Ramos (cell line): ENCODE data around the gene CES3.

Experiments
- in situ Hi-C: fragments of 300-500 bp; cut with MboI; formaldehyde crosslinking; loops from one replicate; pipeline ENCODE4 v1.14.3; 2022; ENCODE audit warnings: low sequenced_read_pairs; ENCODE audit not compliant: unreplicated experiment

Gene CES3

DNA sequence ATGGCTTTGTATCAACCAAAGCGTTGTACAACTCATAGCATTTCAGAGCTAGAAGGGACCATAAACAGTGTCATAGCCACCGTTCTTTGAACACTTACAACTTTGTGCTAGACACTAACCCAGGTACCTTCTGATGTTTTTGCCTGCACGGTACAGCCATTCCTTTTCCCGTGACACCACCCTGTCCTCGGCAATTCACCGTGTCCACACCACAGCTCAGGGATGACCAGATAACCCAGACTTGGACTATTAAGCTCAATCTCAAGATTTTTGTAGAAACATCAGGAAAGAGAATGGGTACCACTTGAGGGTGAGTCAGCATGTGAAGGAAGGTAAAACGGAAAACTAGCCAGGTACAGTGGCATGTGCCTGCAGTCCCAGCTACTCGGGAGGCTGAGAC, 58.1 kb downstream of the CES3 start:
- in situ Hi-C loops, result loop anchor here (5.0 kb wide), 1 partner anchor 128 kb away; no protein-coding TSS in a partner anchor

- in situ Hi-C loops, result loop anchor here (5.0 kb wide), 1 partner anchor 81 kb away; no protein-coding TSS in a partner anchor
These were observed 60.3 kb downstream of the CES3 start for GRCh38 chr16:67021321-67021720.

DNA sequence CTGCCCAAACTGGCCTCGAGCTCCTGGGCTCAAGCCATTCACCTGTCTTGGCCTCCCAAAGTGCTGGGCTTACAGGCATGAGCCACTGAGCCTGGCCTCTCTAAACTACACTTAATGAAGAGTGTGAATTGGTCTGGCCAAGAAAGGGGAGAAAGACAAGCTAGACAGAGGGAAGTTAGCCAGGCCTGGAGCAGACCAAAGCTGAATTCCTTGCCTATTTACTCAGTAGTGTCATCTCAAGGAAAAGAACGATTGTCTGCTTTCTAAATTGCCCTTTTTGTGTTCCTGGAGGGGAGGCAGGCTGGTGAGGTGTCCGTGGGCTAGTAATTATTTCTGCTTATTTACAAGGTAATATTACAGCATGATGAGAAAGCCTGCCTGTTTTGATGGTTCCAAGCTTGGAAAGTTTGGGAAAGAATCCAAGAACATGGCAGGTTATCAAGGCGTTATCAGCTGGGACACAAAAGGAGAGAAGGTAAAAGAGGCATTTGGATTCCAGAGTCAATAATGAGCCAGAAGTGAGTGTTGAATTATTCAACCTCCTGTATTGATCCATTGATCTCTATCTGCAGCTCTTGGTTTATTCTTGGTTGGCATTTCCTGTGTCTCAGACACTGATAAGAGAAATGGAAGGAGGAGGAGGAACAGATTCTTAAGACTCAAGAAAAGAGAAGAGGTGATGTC, 61.6 kb downstream of the CES3 start:
- in situ Hi-C loops, result loop anchor here (5.0 kb wide), 1 partner anchor 80 kb away; no protein-coding TSS in a partner anchor

- in situ Hi-C loops, result loop anchor here (5.0 kb wide), 1 partner anchor 79 kb away; no protein-coding TSS in a partner anchor
These were observed 62.6 kb downstream of the CES3 start for GRCh38 chr16:67023689-67024088.
